Measurements from ENCODE around the gene GPAT3. TPM values are rescaled to one million over a fixed set of nuclear protein-coding genes. Genes with fewer than 3 reads are reported as not detected.

The GPAT3 gene
- 3.2 and 4.5 TPM in 2 replicates for total RNA-seq

DNA sequence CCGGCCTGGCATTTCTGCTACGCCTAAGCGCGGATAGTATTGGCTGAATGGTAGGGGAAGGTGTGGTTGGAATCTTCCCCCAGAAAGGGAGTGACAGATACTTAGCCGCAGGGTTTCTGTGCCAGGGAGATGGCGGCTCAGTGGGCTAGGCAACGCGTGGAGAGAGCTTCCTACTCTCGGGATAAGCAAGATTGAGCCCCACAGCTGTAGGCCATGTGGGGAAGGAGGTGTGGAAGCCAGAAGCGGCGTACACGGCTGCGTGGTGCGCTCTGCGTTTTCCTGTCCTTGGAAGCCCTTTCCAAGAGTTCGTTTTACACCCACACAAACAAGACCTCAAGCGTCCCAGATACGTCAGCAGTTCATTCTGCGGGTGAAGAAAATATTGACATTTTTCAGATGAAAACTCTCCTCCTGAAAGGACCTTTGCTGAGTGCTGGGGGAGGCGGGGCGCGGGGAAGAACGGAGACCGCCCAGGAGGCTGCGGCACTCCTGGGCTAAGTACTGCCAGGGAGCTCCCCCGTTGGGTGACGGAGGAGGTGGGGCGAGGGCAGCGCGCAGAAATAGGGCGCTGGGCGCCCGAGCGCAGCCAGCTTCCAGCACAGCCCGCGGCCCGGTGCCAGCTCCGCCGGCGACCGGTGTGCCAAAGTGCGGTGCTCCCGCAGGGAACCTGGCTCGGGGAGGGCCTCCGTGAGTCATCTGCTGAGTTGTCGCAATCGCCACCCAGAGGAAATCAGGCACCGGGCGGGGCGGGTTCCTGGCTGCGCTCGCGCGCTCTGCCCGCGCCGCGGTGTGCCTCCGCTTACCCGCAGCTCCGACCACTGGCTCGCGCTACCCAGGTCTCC is at the start of gene GPAT3:
TSS of gene GPAT3 (plus strand) at position 589 of the 842 bp plus-strand sequence. CDS start 515 bp downstream, outside the sequence.

Other genes with a start within 250 kb of the GPAT3 start
- gene HPSE, start 201.3 kb upstream of the GPAT3 start, total RNA-seq = 6.9 and 7.1 TPM in 2 replicates
- 6.3 and 7.8 TPM in 2 replicates for gene HELQ, start 80.3 kb upstream of the GPAT3 start, total RNA-seq
- gene MRPS18C, start 80.0 kb upstream of the GPAT3 start, total RNA-seq = 21.3 and 25.1 TPM in 2 replicates
- gene ABRAXAS1, start 51.0 kb upstream of the GPAT3 start, total RNA-seq = 11.2 and 11.4 TPM in 2 replicates

Measured in mammary microvascular endothelial cell (primary cell).